Activated T-cell treated with anti-CD3 and anti-CD28 coated beads, Interleukin-2, amount 50 U/mL, for 48 hours (primary cell): ENCODE results near the gene DACH1.
"Not testable (repeated sequence)": the region's sequence is repeated elsewhere in the genome, so short reads cannot be mapped to it uniquely, and the experiment has no call there.

ENCODE experiments used
- DNase-seq, 2 experiments: peaks; one replicate each; pipeline ENCODE4 v3.0.0-alpha.2; 2020

The DACH1 gene

DNA sequence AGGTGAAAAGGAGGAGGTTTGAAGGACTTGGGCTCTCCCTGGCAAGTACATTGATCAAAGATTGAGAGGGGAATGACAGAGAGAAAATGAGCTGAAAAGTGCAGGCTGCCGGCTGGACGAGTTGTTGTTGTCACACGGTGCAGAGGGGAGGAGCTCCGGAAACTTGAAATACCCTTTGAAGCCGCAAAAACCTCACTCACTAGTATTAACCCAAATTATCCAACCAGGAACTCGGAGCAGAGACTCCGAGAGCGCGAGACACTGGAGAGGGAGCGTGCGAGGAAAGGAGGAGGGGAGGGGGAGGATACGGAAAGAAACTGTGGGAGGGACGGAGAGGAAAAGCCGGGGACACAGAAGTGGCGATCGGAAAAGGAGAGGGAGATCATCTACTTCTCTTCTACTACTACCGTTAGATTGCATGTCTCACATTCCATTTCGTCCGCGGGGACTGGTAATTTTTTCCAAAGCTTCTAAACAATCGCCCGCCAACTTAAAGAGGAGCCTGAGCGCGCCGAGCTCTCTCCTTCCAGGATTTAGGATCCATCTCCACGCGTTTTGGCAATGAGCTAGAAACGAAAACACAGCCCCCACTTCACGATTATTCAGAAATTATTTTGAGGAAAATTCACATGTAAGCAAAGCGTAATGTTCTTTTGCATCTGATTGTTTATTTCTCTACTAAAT is at the start of gene DACH1:
Gene DACH1 (minus strand): TSS at position 74 of the 684 bp plus-strand sequence.
- DNase-seq, result peak; percentile 19 to 25

DNA sequence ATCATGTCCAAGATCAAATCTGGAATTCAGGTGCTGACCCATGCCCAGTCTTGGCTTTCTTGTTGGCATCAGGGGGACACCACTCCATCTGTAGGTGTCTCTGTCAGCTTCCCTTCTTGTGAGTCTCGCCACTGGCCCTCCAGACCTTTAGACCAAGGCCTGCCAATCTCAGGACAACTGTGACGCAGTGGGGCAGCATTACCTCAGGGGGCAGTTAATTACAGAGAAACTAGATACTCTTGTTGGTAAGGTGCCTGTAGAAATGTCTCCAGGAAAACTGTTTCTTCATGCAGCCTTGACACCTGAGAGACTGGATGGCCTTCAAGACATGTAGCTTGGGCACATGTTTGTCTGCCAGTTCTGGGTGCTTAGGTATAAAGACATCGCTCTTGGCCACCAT is 46.7 kb upstream of the DACH1 start:
- DNase-seq, result no peak

DNA sequence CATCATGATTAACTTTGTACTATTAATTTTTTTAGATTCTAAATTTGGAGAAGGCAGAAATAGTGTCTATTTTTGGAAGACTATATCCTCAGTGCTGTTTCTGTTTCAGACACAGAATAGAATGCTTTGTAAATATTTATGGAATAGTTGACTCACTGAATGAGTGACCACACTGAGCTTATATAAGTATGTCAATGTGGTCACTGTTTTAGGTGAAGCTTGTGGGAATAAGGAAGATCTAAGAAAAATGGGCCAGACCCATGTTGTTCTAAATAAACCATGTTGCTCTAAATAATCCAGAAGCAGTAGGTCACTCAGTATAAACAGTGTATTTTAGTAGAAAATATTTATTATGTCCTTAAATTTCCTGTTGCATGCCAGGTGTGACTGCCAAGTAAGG is 45.5 kb upstream of the DACH1 start:
- no peak for DNase-seq

DNA sequence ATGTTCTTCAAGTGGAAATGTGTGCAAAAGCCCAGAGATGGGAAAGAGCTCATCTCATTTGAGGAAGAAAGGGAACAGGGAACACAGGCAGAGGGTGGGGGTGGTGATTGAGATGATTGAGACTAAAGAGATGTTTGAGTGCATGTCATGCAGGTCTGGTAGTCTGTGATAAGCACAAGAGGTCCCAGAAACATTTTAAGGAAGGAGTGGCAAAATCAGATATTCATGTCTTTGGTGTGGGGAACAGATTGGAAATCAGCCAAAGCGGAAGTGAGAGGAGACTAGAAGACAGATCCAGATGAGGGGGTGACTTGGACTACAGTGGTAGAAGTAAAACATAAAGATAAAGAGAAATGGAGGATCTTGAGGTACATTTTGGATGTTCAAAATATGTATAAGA is 39.4 kb upstream of the DACH1 start:
- DNase-seq, result no peak

DNA sequence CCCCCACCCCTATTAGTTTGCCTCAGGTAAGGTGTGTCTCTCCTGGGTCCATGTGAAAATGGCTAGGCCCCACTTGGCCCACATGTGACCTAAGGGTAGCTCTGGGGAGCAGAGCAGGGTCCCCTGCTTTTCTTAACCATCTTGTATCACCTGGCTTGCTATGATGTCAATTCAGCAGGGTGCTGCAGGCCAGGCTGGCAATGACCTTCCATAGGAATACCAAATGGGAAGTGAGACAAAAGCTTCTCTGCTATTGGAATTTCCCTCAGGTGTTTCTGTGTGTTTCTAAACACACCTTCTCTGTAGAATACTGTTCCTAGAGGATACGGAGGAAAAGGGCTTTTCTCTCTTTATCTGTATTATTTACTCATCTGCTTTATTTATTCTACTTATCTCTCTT is 35.7 kb upstream of the DACH1 start:
- no peak for DNase-seq

DNA sequence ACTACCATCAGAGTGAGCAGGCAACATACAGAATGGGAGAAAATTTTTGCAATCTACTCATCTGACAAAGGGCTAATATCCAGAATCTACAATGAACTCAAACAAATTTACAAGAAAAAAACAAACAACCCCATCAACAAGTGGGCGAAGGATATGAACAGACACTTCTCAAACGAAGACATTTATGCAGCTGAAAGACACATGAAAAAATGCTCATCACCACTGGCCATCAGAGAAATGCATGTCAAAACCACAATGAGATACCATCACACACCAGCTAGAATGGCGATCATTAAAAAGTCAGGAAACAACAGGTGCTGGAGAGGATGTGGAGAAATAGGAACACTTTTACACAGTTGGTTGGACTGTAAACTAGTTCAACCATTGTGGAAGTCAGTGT is 26.5 kb upstream of the DACH1 start:
- DNase-seq, result not testable (repeated sequence)

DNA sequence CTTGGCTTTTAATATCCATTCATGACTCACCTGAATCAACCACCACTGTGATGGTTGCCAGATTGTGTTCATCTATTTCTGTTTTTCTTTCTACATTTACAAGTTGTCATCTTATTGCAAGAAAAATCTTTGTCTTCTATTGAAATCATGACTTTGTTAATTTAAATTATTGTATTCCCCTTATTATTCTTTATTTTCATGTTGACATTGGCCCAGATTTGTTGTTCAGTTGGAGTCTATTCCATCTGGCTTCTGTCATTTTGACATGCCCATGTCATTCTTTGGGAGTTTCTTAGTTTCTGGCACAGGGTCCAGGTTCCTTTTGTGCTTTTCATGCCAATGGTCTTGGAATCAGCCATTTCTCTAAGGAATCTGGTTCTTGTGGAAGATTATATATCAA is 19.9 kb upstream of the DACH1 start:
- no peak for DNase-seq

DNA sequence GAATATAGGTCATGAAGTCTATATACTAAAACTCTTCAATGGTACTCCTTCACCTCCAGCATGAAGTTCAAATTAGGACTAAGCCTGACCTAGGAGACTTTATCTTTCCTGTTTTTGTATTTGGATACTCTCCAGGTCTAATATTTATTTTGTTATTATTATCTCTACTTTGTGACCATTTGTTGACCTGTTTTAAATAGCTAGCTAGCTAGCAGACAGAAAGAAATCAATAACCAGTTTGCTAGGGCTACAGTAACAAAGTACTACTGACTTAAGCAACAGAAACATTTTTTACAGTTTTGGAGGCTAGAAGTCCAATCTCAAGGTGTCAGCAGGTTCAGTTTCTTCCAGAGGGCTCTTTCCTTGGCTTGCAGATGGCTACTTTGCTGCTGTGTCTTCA is 15.1 kb upstream of the DACH1 start:
- no peak for DNase-seq

DNA sequence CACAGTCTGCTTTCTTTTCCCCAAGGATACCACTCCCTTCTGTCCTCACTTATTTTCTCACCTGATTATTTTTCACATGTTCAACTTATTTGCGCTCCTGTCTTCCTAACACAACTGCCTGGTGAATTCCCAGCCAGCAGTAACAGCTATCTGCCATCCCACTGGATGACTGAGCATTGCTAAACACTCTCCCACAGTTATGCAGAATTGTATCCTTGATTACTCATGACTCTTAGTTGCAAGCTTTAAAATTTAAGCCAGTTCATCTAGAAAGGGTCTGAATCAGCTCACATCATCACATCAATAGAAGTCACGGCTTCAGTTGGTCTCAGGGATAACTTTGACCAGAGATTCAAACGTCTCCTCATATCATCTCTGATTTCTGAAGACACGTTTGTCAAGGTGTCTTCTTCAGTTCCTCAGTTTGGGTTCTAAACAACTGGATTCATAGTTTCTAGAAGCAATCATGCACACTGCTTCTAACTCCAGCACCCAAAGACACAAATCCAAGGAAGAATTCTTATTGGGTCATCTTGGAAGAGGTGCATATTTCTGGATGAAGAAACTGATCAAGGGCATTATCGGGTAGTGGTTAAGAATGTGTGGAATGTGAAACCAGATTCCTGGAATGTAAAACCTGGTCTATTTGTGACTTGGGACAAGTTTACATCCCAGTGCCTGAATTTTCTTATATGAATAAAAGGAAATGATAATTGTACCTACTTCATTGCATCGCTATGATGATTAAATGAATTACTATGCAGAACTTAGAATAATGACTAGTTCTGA is 13.9 kb upstream of the DACH1 start:
- DNase-seq, result no peak

DNA sequence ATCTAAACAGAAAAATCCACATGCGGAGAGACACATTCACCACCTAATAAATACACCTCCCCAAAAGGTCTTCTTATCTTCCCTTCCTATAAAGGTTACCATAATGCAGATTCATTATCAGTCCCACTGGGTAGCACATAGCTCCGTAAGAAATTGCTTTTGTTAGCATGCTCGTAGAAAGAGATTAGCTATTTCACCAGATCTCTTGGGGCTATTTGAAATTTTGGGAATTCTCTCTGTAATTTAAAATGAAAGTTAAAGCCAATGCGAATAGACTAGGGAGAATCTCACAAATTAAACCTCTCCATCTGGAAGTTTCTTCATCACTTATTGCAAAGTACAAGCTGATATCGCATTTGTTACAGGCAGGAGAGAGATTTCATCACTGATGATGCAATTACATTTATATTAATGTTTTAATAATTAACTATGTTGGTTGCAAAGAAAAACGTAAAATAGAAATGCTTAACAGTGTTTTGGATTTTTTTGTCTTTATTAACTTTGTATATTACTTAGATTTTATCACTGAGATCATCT is 12.9 kb upstream of the DACH1 start:
- DNase-seq, result no peak

DNA sequence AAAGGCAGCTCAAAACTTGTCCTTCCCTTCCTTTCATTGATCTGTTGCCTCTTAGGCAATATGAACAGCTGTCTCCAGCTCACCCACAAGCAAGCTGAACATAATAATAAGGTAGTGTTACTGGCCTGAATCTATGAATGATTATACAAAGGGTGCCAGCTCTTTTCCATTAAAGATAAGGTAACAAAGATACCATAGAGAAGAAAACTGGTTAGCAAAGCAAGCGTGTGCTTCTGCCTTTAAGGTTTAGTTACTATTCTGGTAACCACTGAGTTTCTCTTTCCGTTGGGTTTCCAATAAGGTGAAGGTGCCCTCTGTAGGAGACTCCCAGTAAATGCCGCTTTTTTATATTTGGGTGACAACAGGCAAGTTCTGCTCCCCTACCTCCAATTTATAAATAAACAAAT is 12.1 kb upstream of the DACH1 start:
- DNase-seq, result no peak

DNA sequence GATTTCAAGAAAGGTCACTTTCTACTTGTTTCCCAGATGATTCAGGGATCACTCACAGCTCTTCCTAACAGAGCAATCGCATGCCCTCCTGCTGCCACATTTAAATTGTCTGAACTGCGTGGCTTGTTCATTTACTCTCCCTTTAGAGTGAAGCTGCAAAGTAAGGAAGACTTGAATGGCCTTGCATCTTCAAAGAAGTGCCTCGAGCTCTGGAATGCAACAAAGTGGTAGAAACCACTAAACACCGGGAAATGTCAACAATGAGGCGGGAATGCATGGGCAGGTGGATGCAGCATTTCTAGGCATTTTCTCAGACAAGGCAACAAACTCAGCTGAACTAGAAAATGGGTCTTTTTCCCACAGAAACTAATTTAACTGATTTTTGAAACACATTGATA is 10.3 kb upstream of the DACH1 start:
- DNase-seq, result no peak

DNA sequence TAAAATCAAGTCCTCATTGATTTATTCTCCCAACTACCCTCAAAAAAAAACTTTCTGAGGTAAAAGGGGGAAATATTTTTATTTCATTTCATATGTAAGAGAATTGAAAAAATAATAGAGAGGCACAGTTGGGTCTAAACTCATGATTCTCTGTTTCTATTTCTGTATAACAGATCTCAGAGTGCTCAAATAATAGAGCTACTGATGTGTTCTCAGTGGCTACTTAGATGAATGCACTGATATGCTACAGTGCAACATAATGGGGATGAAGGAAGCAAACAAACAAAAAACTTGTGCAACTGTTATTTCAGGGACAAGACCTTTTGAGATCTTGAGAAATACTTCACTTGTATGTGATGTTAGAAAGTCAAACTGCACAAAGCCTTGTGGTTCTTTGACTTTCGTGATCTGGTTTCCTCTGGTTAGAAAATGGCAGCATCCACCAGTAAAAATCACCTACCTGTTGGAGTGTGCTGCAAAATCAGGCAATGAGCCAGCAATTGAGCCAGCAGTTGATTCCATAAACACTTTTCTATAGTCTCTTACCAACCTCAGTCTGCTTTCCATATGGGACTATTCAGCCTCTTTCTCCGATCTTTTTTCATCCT is 9.7 kb upstream of the DACH1 start:
- no peak for DNase-seq

DNA sequence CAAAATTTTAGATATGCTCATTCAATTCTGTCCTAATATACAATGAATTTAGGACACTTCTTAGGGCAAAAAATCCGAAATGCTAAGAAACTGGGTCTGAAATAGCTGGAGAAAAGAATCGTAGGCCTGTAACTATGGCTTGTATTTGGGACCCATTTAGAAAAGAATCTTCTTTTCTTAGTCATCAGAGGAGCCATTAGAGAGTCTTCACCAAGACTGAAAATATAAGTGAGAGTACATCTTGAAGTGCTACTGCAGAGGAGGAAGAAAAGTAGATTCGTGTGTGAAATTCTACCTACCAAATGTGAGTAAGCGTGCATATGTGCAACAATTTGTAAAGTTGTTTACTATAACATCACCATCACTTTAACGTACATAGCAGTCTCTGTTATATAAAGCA is 8.8 kb upstream of the DACH1 start:
- DNase-seq, result no peak

DNA sequence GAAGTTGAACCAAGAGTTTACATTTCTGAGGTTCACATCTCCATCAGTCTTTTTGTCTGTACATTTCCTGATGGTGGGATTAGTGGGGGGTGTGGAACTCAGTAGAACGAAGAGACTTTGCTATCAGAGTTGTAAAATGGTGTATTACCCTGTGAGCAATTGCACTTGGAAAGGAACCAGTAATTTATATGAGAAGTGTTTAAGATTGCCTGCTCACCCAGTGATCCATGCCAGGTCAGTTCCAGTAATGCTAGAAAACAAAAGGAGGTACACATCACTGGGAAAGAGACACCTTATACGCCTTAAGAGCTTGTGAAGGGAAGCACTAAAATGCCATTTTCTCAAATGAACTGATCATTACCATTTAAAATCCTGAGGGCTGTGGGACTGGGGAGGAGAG is 7.5 kb upstream of the DACH1 start:
- no peak for DNase-seq

DNA sequence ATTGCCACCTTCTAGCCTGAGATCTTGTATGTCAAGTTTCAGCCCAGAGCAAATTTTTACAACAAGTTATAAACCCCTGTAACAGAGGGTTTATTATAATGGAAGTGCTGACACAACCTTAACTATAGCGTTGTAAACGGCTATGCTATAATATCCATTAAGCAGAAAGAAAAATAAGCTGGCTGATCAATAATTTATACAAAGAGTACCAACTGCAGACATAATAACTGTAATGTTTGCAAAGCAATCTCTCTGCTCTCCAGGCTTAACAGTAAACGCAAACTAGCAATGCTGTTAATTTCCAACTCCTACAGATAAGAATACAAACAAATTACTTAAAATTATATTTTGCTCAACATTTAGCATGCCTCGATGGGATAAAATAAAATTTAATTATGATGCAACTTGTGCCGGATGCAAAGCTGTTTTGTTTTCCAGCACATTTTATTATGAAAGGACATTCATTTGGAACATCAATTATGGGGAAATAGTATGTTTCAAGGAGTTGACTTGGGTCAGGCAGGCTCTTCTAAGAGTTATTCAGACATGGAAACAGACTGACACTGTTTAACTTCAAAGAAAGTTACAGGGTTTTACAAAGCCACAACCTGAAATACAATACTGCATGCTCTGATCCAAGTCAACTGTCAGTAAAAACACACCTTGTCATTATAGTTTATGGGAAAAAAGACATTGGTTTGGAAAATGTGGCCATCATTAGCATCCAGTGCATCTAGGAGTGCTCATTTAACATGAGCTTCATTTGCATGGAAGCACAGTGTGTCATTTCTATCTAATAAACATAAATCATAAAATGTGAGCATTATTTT is 6.6 kb upstream of the DACH1 start:
- no peak for DNase-seq

DNA sequence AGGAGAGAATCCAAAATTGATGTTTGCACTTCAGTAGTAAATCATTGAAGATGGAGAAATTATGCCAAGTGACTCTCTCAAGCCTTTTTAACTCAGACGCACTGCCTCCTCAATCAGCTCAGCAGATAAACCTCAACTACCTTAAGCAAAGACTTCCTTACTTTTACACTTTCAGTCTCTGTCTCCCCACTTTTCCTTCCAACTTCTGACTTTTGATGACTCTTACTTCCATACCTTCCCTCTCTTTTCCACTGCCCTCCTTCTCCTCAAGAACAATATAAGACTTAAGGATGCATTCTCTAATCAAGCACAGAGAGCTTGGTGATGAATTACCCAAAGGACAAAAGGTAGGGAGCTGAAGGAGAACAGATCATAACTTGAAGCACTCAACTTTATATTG is 4.8 kb upstream of the DACH1 start:
- no peak for DNase-seq

DNA sequence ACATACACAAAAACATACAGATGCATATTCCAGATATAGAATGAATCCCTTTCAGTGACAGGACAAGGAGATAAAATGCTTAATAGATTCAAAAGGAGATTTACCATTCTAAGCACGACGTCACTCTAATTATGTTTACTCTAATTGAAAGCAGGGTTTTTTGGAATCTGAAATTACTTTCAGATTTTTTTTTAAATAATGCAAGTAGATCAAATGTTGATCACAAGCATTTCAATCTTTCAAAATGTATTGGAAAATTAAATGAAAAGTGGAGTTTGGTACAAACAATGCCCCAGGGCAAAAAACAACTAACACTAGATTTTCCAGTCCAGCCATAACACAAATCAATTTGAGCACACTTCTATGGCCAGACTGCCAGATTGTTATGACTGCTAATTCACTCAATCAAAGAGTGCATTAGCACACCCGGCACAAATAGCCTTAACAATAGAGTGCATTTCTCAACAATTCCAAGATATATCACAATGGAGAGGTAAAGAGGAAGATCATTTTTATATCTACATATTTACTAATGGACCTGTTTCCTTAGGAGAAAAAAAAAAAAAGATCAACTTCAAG is 4.3 kb upstream of the DACH1 start:
- no peak for DNase-seq

DNA sequence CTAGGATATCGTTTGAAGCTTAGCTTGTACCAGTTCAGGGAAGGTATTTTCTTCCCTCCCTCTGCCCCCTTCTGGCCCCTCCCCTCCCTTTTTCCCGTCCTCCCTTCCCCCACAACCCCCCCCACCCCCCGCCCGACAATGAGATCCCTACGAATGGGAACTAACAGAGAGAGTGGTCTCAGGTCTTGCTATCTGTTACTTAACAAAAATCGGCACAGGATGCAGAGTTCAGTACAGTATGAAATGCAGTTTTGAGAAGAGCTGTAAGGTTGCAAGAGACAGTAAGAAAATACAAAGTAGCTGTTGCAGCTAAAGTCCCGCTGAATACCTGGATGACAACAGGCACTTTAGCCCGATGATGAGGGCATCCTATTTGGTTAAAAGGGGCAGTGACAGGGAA is 3.1 kb upstream of the DACH1 start:
- DNase-seq, result no peak

DNA sequence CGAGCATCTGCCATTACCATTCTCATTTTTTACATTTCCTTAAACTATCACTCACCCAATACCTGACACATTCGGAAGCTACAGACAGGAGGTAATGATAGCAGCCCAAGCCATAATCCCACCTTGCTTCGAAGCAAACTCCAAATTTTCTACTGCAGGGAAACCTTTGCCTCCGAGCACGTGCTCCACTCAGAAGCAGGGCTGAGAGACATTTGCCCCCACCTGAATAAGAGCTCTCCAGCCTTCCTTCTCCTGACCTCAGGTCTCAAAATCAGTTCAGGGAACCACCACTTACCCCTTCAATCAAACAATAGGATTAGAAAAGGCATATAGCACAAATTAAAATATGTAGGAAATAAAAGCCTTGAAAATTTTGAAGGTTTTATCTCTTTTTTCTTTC is 2.3 kb upstream of the DACH1 start:
- DNase-seq, result no peak

DNA sequence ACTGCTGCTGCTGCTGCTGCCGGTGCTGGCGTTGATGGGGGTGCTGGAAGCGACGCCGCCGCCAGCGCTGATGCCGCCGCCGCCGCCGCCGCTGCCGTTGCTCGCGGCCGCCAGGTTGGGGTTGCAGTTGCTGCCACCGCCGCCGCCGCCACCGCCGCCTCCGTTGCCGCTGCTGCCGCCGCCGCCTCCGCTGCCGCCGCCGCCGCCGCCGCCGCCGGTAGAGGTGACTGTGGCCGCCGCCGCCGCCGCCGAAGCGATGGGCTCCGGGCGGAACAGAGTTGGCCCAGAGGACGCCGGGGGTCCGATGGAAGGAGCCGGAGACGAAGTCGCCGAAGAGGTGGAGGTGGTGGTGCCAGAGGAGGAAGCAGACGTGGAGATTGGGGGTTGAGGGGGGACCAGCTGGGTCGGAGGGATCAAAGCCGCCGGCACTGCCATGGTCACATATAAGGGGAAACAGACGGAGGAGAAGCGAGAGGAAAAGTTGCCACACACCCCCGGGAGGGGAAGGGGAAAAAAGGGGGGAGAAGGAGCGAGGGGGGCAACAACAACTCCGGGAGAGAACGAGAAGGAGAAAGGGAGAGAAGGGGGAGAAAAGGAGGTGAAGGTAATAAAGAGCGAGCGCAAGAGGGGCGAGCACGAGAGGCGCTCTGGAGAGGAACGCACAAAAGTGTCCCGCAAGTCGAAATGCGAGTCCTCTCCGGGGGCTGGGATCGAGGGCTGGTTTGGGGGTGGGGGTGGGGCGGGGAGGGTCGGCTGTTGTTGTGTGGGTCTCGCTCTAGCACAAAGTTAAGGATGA is 471 bp downstream of the DACH1 start:
- peak; percentile 20 to 36 for DNase-seq

DNA sequence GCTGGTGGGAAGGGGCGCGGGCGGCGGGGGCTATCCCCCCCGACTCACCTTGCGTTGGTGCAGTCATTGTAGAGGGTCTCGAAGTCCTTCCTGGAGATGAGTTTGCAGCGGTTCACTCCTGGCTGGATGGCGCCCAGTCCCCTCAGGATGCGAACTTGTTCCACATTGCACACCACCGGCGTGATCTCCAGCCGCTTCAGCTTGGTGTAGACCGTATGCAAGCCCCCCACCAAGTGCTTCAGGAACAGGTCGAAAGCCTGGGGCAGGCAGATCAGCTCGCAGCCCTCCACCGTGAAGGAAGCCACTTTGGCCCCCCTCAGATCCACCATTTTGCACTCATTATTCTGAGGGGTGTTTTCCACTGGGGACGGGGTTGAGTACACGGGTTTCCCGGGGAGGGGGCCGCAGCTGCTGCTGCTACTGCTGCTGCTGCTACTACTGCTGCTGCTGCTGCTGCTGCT is 1.1 kb downstream of the DACH1 start:
- DNase-seq, result peak in 1 of 2 experiments; percentile 22
